HAP-1 (cell line): Measurements from ENCODE around the gene SBK1.

Experiments
- DNase-seq, 2 experiments: peaks; one replicate each; pipeline ENCODE4 v3.0.0-alpha.2; 2016 to 2020; ENCODE audit warnings: low spot score in 2 of 2
- H3K27me3 ChIP-seq: fragments of 250-450 bp; sonication (Bioruptor Pico); 2 replicates; pipeline ENCODE4 v1.5.1; 2020; ENCODE audit warnings: low read depth, mild to moderate bottlenecking, moderate library complexity
- H3K36me3 ChIP-seq: fragments of 250-450 bp; sonication (Bioruptor Pico); replicated peaks from 2 replicates; pipeline ENCODE4 v1.5.1; 2020; ENCODE audit warnings: mild to moderate bottlenecking
- H3K4me1 ChIP-seq: fragments of 250-450 bp; sonication (Bioruptor Pico); 2 replicates; pipeline ENCODE4 v1.5.1; 2020; ENCODE audit warnings: mild to moderate bottlenecking
- H3K4me3 ChIP-seq: fragments of 250-450 bp; sonication (Bioruptor Pico); 2 replicates; pipeline ENCODE4 v1.5.1; 2020; ENCODE audit warnings: mild to moderate bottlenecking, moderate library complexity
- H3K9me3 ChIP-seq: fragments of 250-450 bp; sonication (Bioruptor Pico); 2 replicates; pipeline ENCODE4 v1.5.1; 2020; ENCODE audit warnings: mild to moderate bottlenecking, moderate library complexity
- in situ Hi-C: fragments of 300-500 bp; cut with MboI; formaldehyde crosslinking; loops from 3 replicates; pipeline ENCODE4 v1.14.3; 2020; ENCODE audit warnings: low sequenced_read_pairs, inconsistent platforms, mixed read lengths

The SBK1 gene

GRCh38 chr16:28267356-28267755 is 25.0 kb upstream of the SBK1 start:
- Histone ChIP-seq H3K4me3 (no peak overlapping the region), H3K36me3 (no peaks in the 10 kb centered on the region), H3K27me3 (no peaks in the 10 kb centered on the region), H3K9me3 (no peaks in the 10 kb centered on the region), H3K4me1 (no peaks in the 10 kb centered on the region)
- in situ Hi-C loops, result no loop called here
- no peak for DNase-seq

GRCh38 chr16:28273511-28273910 is 18.8 kb upstream of the SBK1 start:
- Histone ChIP-seq H3K4me3 (no peak overlapping the region), H3K4me1 (peaks cover 3% of the 10 kb centered on the region), H3K27me3 (peaks cover 6% of the 10 kb centered on the region; the same call in 1 of the 2 replicates), H3K36me3 (no peaks in the 10 kb centered on the region), H3K9me3 (no peaks in the 10 kb centered on the region)
- in situ Hi-C loops, result no loop called here
- no peak for DNase-seq

DNA sequence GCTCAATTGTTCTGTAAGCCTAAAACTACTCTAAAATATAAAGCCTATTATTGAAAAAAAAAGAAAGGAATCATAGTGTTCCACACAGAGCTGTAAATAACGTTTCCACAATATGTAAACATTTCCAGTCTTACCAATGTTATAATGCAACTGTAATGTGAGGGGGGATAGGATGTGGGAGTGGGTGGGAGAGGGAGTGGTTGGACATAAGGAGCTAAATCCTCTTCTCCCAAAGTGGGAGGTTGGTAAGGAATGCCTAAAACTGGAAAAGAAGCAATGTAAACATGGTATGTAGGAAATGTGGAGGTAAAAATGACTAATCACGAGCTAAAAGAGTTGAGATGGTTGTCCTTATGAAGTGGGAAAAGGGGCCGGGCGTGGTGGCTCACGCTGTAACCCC is 17.6 kb upstream of the SBK1 start:
- Histone ChIP-seq H3K4me1 (peaks cover 3% of the 10 kb centered on the region), H3K36me3 (no peaks in the 10 kb centered on the region), H3K9me3 (no peaks in the 10 kb centered on the region), H3K27me3 (peaks cover 6% of the 10 kb centered on the region; the same call in 1 of the 2 replicates), H3K4me3 (no peak overlapping the region)
- no peak for DNase-seq
- in situ Hi-C loops, result loop anchor here (5.0 kb wide), 1 partner anchor 43 kb away; no protein-coding TSS in a partner anchor

- in situ Hi-C loops, result loop anchor here (5.0 kb wide), 1 partner anchor 41 kb away; no protein-coding TSS in a partner anchor
- Histone ChIP-seq H3K9me3 (no peaks in the 10 kb centered on the region), H3K4me1 (peaks cover 3% of the 10 kb centered on the region), H3K27me3 (peaks cover 6% of the 10 kb centered on the region; the same call in 1 of the 2 replicates), H3K4me3 (no peak overlapping the region), H3K36me3 (no peaks in the 10 kb centered on the region)
- DNase-seq, result no peak
Observed at GRCh38 chr16:28276301-28276700, 16.0 kb upstream of the SBK1 start.

- H3K9me3 ChIP-seq, result no peaks in the 10 kb centered on the region
- peaks cover 6% of the 10 kb centered on the region; the same call in 1 of the 2 replicates for H3K27me3 ChIP-seq
- no peaks in the 10 kb centered on the region for H3K36me3 ChIP-seq
- in situ Hi-C loops, result loop anchor here (5.0 kb wide), 1 partner anchor 40 kb away; no protein-coding TSS in a partner anchor
- H3K4me3 ChIP-seq, result peak overlapping the region; percentile 19
- H3K4me1 ChIP-seq, result peaks cover 3% of the 10 kb centered on the region
- DNase-seq, result peak; percentile 76 to 91
Observed at GRCh38 chr16:28277537-28278388, 14.6 kb upstream of the SBK1 start.

DNA sequence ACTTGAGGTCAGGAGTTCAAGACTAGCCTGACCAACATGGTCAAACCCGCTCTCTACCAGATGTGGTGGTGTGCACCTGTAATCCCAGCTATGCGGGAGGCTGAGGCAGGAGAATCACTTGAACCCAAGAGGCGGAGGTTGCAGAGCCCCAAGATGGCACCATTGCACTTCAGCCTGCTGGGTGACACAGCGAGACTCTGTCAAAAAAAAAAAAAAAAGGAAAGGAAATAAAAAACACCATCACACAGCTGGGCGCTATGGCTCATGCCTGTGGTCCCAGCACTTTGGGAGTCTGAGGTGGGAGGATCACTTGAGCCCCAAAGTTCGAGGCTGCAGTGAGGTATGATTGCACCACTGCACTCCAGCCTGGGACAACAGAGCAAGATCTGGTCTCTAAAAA is 13.3 kb upstream of the SBK1 start:
- peaks cover 3% of the 10 kb centered on the region for H3K4me1 ChIP-seq
- no peaks in the 10 kb centered on the region for H3K36me3 ChIP-seq
- H3K4me3 ChIP-seq, result no peak overlapping the region
- no peak for DNase-seq
- 0 out of 2 replicates have a peak, but pooled peaks cover 2% of the 10 kb centered on the region for H3K27me3 ChIP-seq
- in situ Hi-C loops, result loop anchor here (5.0 kb wide), 1 partner anchor 38 kb away; no protein-coding TSS in a partner anchor
- no peaks in the 10 kb centered on the region for H3K9me3 ChIP-seq

- H3K4me3 ChIP-seq, result no peak overlapping the region
- H3K27me3 ChIP-seq, result no peaks in the 10 kb centered on the region
- DNase-seq, result no peak
- in situ Hi-C loops, result no loop called here
- peaks cover 3% of the 10 kb centered on the region for H3K4me1 ChIP-seq
- no peaks in the 10 kb centered on the region for H3K36me3 ChIP-seq
- no peaks in the 10 kb centered on the region for H3K9me3 ChIP-seq
Observed at GRCh38 chr16:28280881-28281836, 11.2 kb upstream of the SBK1 start.

- DNase-seq, result no peak
- no peaks in the 10 kb centered on the region for H3K27me3 ChIP-seq
- H3K9me3 ChIP-seq, result no peaks in the 10 kb centered on the region
- no peak overlapping the region for H3K4me3 ChIP-seq
- no peaks in the 10 kb centered on the region for H3K36me3 ChIP-seq
- H3K4me1 ChIP-seq, result peaks cover 3% of the 10 kb centered on the region
- in situ Hi-C loops, result no loop called here
Observed at GRCh38 chr16:28282045-28282444, 10.3 kb upstream of the SBK1 start.

DNA sequence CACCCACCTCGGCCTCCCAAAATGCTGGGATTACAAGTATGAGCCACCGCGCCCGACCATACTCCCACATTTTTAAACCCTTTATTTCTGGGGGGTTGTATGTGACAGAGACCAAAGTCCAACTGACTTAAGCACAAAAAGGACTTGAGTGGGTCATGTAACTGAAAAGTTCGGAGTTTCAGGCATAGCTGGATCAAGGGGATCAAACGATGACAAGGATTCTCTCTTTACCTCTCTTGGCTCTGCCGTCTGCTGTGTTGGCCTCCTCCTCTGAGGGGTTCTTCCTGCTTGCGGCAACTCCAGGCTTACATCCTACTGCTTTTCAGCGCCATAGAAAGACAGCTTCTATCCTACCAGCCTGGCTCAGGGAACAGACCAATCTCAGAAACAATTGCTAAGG is 9.2 kb upstream of the SBK1 start:
- DNase-seq, result no peak
- 0 out of 2 replicates have a peak, but pooled peaks cover 4% of the 10 kb centered on the region for H3K36me3 ChIP-seq
- H3K9me3 ChIP-seq, result no peaks in the 10 kb centered on the region
- in situ Hi-C loops, result no loop called here
- H3K4me3 ChIP-seq, result no peak overlapping the region
- no peaks in the 10 kb centered on the region for H3K27me3 ChIP-seq
- no peaks in the 10 kb centered on the region for H3K4me1 ChIP-seq

DNA sequence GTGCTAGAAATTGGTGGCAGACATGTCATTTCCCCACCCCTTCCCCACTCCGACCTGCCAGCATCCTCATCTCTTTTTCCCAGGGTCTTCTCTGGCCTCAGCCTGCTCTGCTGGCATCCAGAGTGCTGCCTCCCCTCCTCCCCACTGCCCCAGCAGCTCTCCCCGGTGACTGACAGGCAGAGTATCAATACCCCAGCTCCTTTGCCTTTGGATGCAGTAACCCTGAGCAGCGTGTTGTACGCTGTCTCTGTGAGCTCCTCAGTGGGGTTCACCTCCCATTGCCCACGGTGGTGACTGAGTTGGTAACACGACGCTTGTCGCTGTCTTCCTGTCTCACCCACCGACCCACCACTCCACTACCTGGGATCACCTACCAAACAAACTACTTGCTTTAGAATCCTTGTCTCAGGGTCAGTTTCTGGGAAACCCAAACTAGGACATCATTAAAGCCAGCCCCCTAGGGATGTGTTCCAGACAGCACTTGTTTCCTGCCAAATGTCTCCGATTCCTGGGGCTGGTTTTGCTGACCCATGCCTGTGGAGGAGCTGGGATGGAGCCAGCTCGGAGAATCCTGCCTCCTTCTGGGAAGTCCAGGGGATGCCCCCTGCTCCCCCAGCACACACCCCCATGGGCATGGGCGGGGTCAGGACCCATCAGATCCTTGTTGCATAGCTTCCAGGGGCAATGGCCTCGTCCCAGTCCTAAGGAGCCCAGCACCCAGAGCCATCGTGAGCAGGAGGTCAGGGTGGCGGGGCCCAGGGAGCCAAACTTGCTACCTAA is 8.3 kb upstream of the SBK1 start:
- Histone ChIP-seq H3K36me3 (peaks cover 4% of the 10 kb centered on the region; the same call in 1 of the 2 replicates), H3K27me3 (no peaks in the 10 kb centered on the region), H3K9me3 (no peaks in the 10 kb centered on the region), H3K4me1 (no peaks in the 10 kb centered on the region), H3K4me3 (no peak overlapping the region)
- in situ Hi-C loops, result no loop called here
- DNase-seq, result no peak

DNA sequence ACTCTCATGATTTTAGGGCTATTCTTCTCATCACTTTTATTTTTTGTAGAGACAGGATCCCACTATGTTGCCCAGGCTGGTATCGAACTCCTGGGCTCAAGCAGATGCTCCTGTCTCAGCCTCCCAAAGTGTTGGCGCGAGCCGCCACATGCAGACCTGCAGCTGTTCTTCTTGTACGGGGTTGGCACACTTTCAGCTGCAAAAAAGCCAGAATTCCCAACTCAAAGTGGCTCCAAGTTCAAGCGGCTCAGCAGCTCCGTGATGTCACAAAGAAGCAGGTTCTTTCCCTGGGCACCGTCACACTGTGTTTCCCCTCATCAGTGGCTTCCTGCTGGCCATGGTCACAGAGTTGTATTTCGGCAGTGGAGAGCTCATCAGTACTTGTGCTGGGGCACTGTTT is 6.7 kb upstream of the SBK1 start:
- Histone ChIP-seq H3K9me3 (no peaks in the 10 kb centered on the region), H3K36me3 (peaks cover 4% of the 10 kb centered on the region; the same call in 1 of the 2 replicates), H3K4me1 (peaks cover 7% of the 10 kb centered on the region), H3K27me3 (no peaks in the 10 kb centered on the region), H3K4me3 (no peak overlapping the region)
- in situ Hi-C loops, result no loop called here
- no peak for DNase-seq

DNA sequence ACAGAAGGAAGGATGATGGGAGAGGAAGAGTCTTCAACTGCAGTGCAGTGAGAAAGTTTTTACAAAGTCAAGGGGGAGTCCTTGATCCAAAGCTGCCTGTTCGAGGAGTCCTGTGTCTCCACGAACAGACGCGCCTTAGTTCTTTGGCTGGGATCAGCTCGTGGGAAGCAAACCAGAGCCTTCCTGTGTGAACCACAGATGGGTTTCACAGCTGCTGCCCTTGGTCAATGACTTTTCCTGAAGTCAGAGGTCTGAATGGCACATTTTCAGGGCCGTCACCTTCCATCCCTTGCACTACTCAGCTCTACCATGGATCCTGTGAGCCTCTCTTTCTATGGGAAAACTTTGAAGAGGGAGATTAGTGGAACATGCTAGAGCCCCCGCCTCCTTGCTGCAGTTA is 4.2 kb upstream of the SBK1 start:
- Histone ChIP-seq H3K4me1 (peaks cover 10% of the 10 kb centered on the region), H3K27me3 (no peaks in the 10 kb centered on the region), H3K4me3 (no peak overlapping the region), H3K9me3 (no peaks in the 10 kb centered on the region), H3K36me3 (peaks cover 4% of the 10 kb centered on the region; the same call in 1 of the 2 replicates)
- DNase-seq, result no peak
- in situ Hi-C loops, result no loop called here

DNA sequence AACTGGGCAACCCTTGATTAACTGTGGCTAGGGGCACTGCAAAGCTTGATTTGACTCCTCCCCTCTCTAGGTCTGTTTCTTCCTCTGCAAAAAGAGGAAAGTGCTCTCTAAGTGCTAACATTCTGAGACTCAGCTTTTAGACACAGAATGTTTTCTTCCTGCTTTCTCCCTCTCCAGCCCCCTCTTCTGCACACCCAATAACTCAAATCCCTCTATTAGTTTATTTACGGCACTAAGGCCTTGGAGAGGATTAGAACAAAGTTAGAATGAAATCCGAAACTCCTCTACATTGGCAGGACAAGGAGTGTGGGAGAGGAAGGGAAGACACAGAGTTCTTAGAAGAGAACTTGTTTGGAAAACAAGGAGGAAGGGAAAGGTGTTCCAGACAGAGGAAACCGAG is 3.3 kb upstream of the SBK1 start:
- H3K4me3 ChIP-seq, result no peak overlapping the region
- peaks cover 10% of the 10 kb centered on the region for H3K4me1 ChIP-seq
- DNase-seq, result peak in 1 of 2 experiments; percentile 28
- in situ Hi-C loops, result no loop called here
- no peaks in the 10 kb centered on the region for H3K9me3 ChIP-seq
- H3K36me3 ChIP-seq, result peaks cover 4% of the 10 kb centered on the region; the same call in 1 of the 2 replicates
- H3K27me3 ChIP-seq, result no peaks in the 10 kb centered on the region
